Measurements from ENCODE around the gene PRKG1. TPM values are rescaled to one million over a fixed set of nuclear protein-coding genes. Genes with fewer than 3 reads are reported as not detected.

PRKG1 gene
- polyA plus RNA-seq, 3 donors, result not detected

- WGBS (ENCODE audit: insufficient coverage), result no CpG with 5 or more reads among the region's 1 CpG
- Histone ChIP-seq H3K27ac (ENCODE audit: low read depth in 1 of 2, low read length in 2 of 2) (no peak overlapping the region), H2AFZ (ENCODE audit: insufficient read depth, low read depth, low read length, poor library complexity, severe bottlenecking) (no peak overlapping the region), H3K36me3 (replicated peaks in 1 of 2; ENCODE audit: control insufficient read depth in 1 of 2, insufficient read depth in 2 of 2, low read length in 2 of 2) (no peaks in the 10 kb centered on the region), H3K27me3 (ENCODE audit: control insufficient read depth in 2 of 2, insufficient read depth in 2 of 2, low read length in 2 of 2) (no peaks in the 10 kb centered on the region), H3K79me2 (ENCODE audit: insufficient read depth, low read length) (no peaks in the 10 kb centered on the region), H3K4me2 (replicated peaks; ENCODE audit: extremely low read depth, low read length, poor library complexity, severe bottlenecking) (no peak overlapping the region), H4K20me1 (ENCODE audit: insufficient read depth, low read length) (no peaks in the 10 kb centered on the region), H3K9me3 (replicated peaks in 1 of 2; ENCODE audit: control insufficient read depth in 1 of 2, insufficient read depth in 1 of 2, low read length in 2 of 2) (no peaks in the 10 kb centered on the region), H3K4me3 (replicated peaks in 1 of 3; ENCODE audit: low read depth in 2 of 3, low read length in 3 of 3) (no peak overlapping the region), H3K9ac (ENCODE audit: insufficient read depth, low read length, poor library complexity, severe bottlenecking) (no peak overlapping the region), H3K4me1 (ENCODE audit: control insufficient read depth in 1 of 2, insufficient read depth in 2 of 2, low read length in 2 of 2) (no peaks in the 10 kb centered on the region)
- Mint-ChIP-seq H3K27ac (no peak overlapping the region), H3K27me3 (ENCODE audit: low read depth in 3 of 3) (no peaks in the 10 kb centered on the region), H3K4me1 (no peaks in the 10 kb centered on the region), H3K9me3 (peaks cover 0 to 5% (median 0%) of the 10 kb centered on the region in 7 donors), H3K36me3 (no peaks in the 10 kb centered on the region), H3K4me3 (no peak overlapping the region)
- DNase-seq, result no peak
- TF ChIP-seq CTCF (IDR thresholded peaks at IDR 0.05), result no peak
- intact Hi-C loops (cut with micrococcal nuclease), result no loop called here
Measured at GRCh38 chr10:51635436-51635835, 561.1 kb downstream of the PRKG1 start.

- Histone ChIP-seq H3K36me3 (replicated peaks in 1 of 2; ENCODE audit: control insufficient read depth in 1 of 2, insufficient read depth in 2 of 2, low read length in 2 of 2) (no peaks in the 10 kb centered on the region), H3K79me2 (ENCODE audit: insufficient read depth, low read length) (no peaks in the 10 kb centered on the region), H2AFZ (ENCODE audit: insufficient read depth, low read depth, low read length, poor library complexity, severe bottlenecking) (no peak overlapping the region), H4K20me1 (ENCODE audit: insufficient read depth, low read length) (no peaks in the 10 kb centered on the region), H3K27me3 (ENCODE audit: control insufficient read depth in 2 of 2, insufficient read depth in 2 of 2, low read length in 2 of 2) (no peaks in the 10 kb centered on the region), H3K4me2 (replicated peaks; ENCODE audit: extremely low read depth, low read length, poor library complexity, severe bottlenecking) (no peak overlapping the region), H3K4me1 (ENCODE audit: control insufficient read depth in 1 of 2, insufficient read depth in 2 of 2, low read length in 2 of 2) (no peaks in the 10 kb centered on the region), H3K27ac (ENCODE audit: low read depth in 1 of 2, low read length in 2 of 2) (no peak overlapping the region), H3K9me3 (replicated peaks in 1 of 2; ENCODE audit: control insufficient read depth in 1 of 2, insufficient read depth in 1 of 2, low read length in 2 of 2) (no peaks in the 10 kb centered on the region), H3K9ac (ENCODE audit: insufficient read depth, low read length, poor library complexity, severe bottlenecking) (no peak overlapping the region), H3K4me3 (replicated peaks in 1 of 3; ENCODE audit: low read depth in 2 of 3, low read length in 3 of 3) (no peak overlapping the region)
- WGBS (ENCODE audit: insufficient coverage), result no CpG with 5 or more reads among the region's 4 CpGs
- Mint-ChIP-seq H3K9me3 (peaks cover 0 to 5% (median 0%) of the 10 kb centered on the region in 7 donors), H3K36me3 (no peaks in the 10 kb centered on the region), H3K4me3 (no peak overlapping the region), H3K27me3 (ENCODE audit: low read depth in 3 of 3) (no peaks in the 10 kb centered on the region), H3K4me1 (no peaks in the 10 kb centered on the region), H3K27ac (no peak overlapping the region)
- no peak for DNase-seq
- intact Hi-C loops (cut with micrococcal nuclease), result no loop called here
- TF ChIP-seq CTCF (IDR thresholded peaks at IDR 0.05), result no peak
Measured at GRCh38 chr10:51638211-51638610, 563.9 kb downstream of the PRKG1 start.
